GM18517 (cell line): ENCODE measurements around the gene EPB41.

Source experiments
- ATAC-seq: cut with Tn5 transposase; IDR thresholded peaks from one replicate; pipeline ENCODE4 v1.9.1; 2021; ENCODE audit warnings: mild to moderate bottlenecking, moderate library complexity; ENCODE audit not compliant: unreplicated experiment

EPB41 gene

DNA sequence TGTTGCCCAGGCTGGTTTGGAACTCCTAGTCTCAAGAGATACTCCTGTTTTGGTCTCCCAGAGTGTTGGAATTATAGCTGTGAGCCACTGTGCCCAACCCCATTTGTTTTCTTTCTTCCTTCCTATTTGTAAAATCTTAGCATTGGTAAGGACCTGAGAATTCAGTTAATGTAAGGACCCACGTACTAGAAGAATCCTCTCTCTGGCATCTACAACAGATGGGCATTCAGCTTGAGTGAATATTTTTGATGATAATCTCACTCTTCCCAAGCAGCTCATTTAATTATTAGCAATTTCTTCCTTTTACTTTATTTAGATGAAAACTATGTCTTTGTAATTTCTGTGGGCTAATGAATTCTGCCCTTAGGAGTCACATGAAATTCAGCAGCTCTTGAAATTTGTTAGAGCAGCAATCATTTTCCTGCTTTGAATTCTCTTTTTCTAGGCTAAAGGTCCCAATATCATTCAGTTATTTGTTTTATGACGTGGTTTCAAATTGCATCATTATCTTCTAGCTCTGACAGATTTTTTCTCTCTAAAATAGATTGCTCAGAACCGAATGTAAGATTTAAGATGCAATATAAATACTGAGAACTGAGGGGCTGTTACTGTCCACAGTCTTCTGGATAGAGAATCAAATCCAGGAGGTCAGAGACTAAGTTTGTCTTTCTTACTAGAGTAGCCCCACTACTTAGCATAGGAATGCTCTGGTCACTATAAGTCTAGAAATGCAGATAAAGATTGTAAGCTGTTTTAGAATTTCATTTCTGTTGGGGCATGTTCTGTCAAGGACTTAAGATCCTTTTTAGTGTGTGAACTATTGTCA is 59.4 kb downstream of the EPB41 start:
- no peak for ATAC-seq

DNA sequence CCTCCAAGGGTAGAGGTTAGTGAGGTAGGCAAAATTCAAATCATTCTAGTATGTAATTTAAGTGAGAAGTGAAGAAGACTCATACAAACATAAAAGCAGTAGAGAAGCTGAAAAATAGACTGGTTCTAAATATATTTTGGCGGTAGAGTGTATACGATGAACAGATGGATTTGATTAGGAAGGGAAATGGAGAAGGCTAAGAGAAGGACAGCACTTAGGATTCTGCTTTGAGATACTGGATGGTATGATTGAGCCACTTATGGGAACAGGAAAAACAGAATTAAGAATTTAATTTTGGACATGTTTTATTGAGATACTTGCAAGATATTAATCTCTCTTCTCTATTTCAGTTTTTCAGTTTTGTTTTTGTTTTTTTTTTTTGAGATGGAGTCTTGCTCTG is 60.1 kb downstream of the EPB41 start:
- no peak for ATAC-seq

DNA sequence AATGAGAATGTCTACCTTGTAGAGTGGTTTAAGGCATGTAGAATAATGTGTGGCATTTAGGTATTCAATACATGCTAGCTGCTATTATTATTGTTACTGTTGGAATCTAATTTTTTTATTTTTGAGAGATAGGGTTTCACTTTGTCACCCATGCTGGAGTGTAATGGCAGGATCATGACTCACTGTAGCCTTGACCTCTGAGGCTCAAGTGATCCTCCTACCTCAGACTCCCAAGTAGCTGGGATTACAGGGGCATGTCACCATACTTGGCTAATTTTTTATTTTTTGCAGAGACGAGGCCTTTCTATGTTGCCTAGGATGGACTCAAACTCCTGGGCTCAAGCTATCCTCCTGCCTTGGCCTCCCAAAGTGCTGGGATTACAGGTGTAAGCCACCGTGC is 61.9 kb downstream of the EPB41 start:
- ATAC-seq: no peak

DNA sequence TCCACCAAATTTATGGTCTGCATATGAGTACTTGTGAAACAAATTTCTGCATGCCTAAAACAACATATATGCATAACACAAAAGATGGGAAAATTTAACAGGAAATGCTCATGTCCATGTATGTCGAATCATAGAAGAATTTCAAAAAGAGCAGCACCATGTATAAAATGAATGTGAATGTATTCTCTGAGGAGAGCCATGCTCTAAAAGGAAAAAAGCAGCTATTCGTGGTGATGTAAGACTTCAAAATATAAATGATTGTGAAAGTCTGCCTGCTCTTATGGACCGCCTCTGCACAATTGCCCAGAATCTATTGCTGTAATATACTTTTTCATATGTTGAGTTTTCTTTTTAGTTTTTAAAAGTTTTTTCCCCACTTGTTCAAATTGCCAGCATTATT is 66.8 kb downstream of the EPB41 start:
- ATAC-seq: no peak

DNA sequence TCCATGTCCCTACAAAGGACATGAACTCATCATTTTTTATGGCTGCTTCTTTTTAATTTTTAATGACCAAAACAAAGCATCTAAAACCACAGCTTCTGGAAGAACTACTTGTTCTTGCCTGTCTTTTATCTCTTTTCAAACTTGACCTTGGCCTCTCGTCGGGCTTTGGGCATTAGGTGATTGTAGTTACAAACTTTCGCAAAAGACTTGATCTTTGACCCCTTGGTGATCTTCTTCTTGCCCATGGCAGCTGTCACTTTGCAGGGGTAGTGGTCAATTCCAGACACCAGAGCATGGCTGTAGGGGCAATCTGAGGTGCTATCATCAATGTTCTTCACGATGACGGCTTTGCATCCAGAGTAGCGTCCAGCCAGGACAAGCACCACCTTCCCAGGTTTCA is 67.8 kb downstream of the EPB41 start:
- ATAC-seq: no peak

DNA sequence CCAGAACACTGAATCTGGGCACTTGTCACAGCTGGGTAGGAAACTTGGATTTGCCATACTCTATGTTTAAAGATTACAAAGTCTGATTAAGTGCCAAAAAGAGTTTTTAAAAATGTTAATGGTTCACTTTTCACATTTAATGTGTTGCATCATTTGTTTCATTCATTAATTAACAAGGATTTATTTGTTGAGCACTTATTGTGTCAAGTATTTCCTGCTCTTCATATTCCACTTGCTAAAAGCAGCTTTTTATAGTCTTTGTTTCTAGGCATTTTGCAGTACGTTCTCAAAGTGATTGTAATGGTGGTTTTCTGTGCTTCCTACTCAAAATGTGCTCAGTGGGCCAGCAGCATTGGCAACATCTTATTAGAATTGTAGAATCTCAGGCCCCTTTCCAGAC is 68.7 kb downstream of the EPB41 start:
- no peak for ATAC-seq

DNA sequence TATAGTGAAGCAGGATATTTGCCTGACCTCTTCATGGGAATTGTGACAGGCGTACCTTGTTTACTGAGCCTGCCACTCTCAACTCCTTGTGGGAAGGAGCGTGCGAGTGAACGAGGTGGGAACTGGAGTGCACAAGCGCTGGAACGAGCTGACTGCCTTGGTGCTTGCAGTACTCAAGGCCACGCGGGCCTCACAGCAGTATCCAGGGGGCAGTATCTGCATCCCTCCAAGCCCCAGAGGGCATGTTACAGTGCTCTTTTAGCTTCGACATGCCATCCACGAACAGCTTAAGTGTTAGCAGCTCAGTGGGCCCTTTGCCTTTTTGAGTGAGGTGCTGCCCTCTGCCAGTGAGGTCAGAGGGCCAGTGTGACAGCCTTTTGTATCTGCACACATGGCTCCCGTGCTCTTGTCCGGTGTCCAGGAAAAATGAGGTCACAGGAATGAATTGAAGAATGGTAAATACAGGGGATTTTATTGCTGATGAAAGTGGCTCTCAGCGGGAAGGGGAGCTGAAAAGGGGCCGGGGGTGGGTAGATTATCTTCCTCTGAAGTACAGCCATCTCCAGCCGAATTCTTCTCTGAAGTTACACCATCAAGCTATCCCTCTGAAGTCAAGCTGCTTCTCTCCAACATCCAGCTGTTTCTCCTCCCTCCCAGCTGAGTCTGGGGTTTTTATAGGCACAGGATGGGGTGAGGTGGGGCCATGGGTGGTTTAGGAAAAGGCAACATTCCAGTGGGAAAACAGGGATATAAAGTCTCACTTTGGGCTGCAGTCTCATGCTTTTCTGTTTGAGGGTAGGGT is 69.3 kb downstream of the EPB41 start:
- ATAC-seq: no peak

DNA sequence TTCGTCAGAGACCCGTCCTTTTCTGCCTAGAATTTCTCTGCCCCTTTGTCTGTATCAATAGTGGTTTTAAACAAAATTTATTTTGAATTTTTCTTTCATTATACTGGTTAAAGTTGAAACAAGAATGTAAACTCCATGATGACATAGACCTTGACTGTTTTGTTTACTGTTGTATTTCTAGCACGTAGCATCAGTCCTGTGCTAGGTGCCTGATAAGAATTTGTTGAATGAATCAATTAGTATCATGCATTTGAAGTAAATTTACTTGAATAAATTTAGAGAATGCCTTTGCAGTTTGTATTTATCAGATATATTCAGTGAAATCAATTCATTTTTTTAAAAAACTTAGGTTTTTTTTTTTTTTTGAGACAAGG is 69.9 kb downstream of the EPB41 start:
- ATAC-seq: no peak

DNA sequence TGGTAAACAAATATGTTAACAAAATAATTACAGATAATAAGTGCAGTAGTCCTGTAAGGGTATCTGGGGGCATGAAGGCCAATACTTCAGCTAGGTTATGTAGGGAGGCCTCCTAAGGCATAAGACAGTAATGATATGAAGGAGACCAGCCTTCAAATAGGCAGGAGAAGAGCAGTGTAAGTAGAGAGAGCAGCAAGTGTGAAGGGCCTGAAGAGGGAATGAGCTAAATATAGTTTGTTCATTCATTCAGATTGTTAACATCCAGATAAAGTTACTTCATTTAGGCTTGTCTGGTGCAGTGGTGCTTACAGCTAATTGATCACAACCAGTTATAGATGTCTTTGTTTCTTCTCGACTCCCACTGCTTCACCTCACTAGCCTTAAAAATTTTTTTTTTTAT is 71.1 kb downstream of the EPB41 start:
- no peak for ATAC-seq

DNA sequence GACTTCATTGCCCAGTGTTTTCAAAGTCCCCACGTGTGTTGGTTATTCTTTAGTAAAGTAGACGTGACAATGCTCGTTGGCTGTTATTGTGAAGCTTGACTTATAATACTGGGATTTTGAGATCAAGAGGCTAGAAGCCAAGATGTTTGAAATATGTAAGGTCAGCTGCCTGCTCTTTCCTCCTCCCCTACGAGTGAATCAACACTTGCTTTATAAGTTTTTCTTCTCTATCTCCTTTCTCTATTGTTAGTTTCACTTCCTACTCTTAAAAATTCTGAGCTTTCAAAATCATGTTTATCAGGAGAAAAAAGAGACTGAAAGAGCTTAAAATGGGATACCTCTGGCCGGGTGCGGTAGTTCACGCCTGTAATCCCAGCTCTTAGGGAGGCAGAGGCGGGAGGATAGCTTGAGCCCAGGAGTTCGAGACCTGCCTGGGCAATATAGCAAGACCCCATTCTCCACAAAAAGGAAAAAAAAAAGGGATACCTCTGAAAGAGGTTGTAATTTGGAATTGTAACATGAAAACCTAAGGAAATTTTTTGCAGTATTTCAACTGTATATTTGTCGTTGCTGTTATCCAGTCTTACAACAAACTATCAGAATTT is 72.0 kb downstream of the EPB41 start:
- no peak for ATAC-seq

DNA sequence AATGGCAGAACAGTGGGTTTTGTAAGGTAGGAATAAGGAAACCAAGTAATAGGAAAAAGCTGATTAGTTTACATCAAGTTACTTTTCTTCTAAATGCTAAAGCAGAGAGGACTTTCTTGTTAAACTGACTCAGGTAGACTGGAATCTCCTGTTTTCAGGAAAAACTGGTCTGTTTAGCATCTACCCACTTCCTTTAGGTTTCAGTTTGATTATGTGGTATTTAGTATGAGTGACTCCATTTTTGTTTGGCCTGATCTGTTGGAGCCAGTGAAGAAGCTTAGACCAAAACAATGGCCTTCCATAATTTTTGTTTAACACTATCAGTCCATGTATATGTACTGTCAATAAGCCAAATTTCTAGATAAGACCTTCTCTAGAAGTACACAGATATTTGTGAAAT is 88.4 kb downstream of the EPB41 start:
- ATAC-seq: no peak

DNA sequence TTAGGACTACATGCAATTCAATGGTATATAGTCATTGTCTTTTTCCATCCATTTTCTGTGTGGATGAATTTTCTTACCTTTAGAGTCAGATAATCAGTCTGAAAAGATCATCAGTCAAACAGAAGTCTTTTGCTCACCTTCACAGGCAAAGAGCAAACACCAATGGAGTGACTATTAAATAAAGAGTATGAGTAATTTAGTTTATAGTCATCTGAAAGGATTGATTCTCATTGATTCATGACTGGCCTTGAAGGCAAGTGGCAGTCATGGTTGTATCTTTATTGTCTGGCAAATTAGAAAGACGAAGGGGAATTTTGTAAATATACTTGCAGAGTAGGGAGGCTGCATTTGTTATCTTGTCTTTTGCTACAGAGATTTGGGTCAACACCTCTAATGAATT is 89.9 kb downstream of the EPB41 start:
- no peak for ATAC-seq

DNA sequence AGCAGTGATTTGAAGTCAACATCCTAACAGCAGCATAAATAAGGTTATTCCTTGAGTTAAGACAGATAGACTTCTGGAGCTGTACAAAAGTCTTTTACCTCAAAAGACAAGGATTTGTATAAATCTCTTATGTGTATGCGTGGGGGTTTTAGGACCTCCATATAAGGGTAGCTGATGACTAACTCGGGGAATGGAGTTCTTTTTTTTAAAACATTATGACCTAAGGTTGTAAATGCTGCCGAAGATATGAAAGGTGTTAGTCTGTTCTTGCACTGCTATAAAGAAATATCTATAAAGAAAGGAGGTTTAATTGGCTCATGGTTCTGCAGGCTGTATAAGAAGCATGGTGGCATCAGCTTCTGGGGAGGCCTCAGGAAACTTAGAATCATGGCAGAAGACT is 90.4 kb downstream of the EPB41 start:
- no peak for ATAC-seq

DNA sequence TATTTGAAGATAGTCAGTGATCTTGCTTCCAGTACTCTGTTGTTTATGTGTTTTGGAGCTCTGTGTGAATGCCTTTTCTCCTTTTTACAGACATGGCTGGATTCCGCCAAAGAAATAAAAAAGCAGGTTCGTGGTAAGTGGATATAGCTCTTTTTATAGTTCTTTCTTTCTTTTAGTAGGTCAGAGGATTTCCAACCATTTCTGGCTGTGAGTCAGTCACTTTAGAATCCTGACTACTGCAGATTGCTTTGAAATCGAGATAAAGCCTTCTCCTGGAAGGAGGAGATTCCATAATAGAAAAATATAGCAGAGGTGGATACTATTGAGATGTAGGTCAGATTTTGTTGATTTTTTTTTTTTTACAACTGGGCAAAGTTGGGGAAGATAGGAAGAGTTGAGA is 97.4 kb downstream of the EPB41 start:
- ATAC-seq: no peak

DNA sequence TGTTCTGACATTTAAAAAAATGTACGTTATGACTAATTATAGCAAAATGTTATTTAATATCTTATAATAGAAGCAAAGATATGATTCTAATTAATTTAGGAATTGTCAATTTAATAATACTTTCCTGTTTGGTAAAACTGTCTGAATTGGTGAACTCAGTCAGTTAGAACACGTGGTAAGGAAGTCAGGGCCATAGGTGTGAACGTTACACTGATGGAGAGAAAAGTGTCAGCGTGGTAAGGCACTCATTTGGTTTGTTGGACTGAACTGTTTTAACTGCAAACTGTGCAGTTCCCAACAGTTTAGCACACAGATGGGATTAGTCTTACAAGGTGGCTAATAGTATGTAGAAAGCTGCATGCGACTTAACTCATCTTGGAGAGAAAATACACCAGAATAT is 102.9 kb downstream of the EPB41 start:
- no peak for ATAC-seq

DNA sequence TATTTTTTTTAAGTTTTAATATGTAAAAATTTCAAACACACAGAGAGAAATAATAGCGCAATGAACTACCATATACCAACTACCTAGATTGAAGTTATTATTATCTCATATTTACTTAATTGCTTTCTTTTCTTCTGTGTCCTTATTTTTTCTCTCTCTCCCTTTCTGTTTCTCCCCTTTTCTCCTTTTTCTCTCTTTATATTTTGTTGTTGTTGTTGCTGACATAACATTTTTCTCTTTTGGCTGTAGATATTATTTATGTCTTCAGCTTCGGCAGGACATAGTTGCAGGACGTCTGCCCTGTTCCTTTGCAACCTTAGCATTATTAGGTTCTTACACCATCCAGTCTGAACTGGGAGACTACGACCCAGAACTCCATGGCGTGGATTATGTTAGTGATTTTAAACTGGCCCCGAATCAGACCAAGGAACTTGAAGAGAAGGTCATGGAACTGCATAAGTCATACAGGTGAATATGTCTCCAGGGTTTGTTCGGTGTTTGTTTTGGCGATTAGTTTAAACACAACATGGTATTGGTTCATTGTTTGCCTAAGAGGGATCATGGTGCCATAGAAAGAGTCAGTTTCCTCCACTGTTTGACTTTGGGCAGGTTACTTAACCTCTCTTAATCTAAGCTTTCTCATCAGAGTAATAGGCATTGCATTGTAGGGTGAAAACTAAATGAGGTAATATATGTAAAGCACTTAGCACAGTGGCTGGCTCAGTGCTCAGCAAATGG is 103.8 kb downstream of the EPB41 start:
- no peak for ATAC-seq

DNA sequence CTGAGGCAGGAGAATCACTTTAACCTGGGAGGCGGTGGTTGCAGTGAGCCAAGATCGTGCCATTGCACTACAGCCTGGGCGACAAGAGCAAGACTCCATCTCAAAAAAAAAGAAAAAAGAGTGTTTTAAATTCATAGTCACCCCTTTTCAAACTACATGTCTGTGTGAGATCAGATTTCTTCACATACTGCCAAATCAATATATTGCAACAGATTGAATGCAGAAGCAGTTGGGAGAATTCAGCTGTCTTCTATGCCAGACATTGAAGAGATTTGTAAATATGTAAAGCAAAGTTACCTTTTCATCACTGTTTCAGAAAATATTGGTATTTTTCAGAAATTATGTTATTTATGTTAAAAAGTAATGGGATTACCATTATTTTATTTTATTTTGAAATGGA is 108.3 kb downstream of the EPB41 start:
- no peak for ATAC-seq

DNA sequence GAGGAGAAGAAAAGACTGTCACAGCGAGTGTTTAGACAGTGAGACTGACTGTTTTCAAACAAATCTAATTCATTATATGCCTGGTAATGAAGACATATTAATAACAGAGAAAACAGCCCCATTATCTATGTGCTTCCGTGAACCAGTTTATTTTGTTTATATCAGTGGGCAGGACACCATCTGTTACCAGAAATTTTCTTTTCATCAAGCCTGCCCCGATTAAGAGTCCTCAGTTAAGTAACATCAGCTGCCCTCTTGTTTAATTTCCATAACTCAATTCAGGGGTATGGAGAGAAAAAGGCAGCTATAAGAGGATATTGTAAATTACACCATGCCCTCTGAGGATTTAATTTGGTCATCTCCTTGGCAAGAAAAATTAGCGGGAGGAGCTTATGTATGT is 115.3 kb downstream of the EPB41 start:
- ATAC-seq: no peak

DNA sequence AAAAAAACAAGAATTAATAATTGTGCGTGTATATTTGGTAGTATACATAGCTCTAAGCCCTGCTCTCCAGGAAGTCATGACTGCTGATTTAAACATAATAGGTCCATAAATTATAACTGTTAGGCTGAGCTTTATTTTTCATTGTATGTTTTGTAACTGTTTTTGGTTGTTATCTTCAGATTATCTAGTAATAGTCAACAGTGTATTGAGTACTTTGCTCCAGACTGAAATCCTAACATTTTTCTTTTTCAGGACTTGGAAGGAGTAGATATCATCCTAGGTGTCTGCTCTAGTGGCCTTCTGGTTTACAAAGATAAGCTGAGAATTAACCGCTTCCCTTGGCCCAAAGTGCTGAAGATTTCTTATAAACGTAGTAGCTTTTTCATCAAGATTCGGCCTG is 118.5 kb downstream of the EPB41 start:
- no peak for ATAC-seq

DNA sequence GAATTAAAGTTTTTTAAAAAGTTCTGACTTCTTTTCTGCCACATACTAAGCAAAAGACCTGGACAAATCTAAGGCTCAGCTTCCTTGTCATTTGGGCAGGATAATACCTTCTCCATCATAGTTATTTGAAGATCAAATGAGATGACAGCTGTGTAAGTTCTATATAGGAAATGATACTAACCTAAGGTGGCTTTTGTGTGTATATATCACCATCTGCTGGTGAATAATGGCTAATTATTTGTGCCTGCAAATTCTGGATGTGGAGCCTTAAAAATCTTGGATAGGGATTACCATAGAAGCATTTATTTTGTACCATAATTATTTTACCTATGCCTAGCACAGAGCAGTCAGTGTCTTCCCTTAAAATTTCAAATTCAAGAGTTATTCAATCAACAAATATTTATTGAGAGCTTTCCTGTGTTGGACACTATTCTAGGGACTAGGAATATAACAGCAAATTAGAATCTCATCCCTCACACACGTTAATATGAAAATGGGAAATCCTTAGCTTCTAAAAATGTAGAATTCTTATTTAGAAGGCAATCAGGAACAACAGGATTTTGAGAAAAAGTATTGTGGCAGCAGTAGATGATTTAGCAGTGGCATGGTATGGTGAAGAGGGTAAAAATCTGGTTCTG is 119.6 kb downstream of the EPB41 start:
- no peak for ATAC-seq
